Measurements from ENCODE around the gene SFXN3.

DNA sequence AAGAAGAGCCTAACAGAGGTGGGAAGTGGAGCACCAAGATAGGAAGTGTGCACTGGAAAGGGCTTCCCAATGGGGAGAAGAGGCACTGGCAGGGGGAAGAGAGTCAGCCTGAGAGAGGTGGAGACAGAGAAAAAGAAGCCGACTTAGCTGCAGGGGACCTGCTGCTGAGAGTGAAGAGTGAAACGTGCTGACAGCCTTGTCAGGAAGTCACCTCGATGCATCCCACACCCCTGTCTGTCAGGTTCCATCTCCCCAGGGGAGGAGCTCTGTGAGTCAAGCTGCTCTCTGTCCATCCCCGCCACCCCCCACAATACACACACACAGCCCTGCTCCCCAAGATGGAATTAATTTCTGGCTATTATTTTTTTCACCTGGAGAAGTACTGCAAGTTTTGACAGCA lies 44.7 kb downstream of the SFXN3 start:
- TF ChIP-seq, protein P1, sequence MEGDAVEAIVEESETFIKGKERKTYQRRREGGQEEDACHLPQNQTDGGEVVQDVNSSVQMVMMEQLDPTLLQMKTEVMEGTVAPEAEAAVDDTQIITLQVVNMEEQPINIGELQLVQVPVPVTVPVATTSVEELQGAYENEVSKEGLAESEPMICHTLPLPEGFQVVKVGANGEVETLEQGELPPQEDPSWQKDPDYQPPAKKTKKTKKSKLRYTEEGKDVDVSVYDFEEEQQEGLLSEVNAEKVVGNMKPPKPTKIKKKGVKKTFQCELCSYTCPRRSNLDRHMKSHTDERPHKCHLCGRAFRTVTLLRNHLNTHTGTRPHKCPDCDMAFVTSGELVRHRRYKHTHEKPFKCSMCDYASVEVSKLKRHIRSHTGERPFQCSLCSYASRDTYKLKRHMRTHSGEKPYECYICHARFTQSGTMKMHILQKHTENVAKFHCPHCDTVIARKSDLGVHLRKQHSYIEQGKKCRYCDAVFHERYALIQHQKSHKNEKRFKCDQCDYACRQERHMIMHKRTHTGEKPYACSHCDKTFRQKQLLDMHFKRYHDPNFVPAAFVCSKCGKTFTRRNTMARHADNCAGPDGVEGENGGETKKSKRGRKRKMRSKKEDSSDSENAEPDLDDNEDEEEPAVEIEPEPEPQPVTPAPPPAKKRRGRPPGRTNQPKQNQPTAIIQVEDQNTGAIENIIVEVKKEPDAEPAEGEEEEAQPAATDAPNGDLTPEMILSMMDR (IDR thresholded peaks at IDR 0.05; ENCODE audit: low read depth, low read length) = no peak
- TF ChIP-seq, protein P2, sequence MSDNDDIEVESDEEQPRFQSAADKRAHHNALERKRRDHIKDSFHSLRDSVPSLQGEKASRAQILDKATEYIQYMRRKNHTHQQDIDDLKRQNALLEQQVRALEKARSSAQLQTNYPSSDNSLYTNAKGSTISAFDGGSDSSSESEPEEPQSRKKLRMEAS (IDR thresholded peaks at IDR 0.05; ENCODE audit: low read depth, low read length) = no peak
